ENCODE data around the gene FGD6.
A peak's percentile ranks its signal among the peaks of the same experiment; 100 is the strongest.
"Not testable (repeated sequence)": the region's sequence is repeated elsewhere in the genome, so short reads cannot be mapped to it uniquely, and the experiment has no call there.

The FGD6 gene

DNA sequence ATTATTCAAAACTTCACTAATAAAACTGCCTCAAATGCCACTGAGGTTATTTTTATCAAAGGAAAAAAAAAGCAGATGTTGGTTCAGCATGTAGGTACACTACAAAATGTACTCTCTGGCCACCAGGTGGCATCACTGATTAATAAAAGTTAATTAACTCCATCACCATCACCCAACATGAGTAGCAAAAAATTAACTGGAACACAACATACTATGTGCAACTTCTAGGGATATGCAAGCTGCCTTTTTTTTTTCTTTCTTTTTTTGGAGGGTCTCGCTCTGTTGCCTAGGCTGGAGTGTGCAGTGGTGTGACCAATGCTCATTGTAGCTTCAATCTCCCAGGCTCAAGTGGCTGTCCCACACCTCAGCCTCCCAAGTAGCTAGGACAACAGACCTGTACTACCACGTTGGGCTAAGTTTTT is 100.1 kb downstream of the FGD6 start:
- Histone ChIP-seq H3K27ac (ENCODE audit: insufficient read depth, low read length, poor library complexity, severe bottlenecking) (no peak overlapping the region), H3K4me3 (ENCODE audit: insufficient read depth, low read depth, low read length, poor library complexity, severe bottlenecking) (no peak overlapping the region), H3K4me1 (ENCODE audit: control insufficient read depth, insufficient read depth, low read length, poor library complexity, severe bottlenecking) (no peaks in the 10 kb centered on the region), H3K9me3 (ENCODE audit: control insufficient read depth, low read length) (no peaks in the 10 kb centered on the region), H3K27me3 (replicated peaks; ENCODE audit: control insufficient read depth, insufficient read depth, low read length, poor library complexity, severe bottlenecking) (no peaks in the 10 kb centered on the region), H3K36me3 (ENCODE audit: control insufficient read depth, insufficient read depth, low read length) (no peaks in the 10 kb centered on the region)
- DNase-seq, result peak; percentile 9 to 50 (median 18)

DNA sequence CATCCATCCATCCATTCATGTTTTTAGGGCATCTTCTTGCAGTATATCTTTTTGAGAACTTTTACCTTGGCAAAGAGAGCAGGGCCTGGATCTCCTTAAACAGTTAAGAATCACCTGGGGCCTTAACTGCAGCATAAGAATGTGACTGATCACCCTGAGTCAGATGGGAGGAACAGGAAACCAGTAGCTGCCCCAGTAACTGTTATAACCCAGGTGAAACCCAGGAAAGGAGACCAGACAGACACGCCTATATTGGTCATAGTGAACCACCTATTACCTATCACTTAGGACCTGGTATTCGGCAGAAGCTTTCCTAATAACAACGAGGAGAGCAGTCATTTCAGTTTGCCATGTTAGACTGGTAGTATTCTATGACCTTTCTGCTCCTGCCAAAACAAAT is 100.5 kb downstream of the FGD6 start:
- Histone ChIP-seq H3K27me3 (replicated peaks; ENCODE audit: control insufficient read depth, insufficient read depth, low read length, poor library complexity, severe bottlenecking) (no peaks in the 10 kb centered on the region), H3K9me3 (ENCODE audit: control insufficient read depth, low read length) (no peaks in the 10 kb centered on the region), H3K27ac (ENCODE audit: insufficient read depth, low read length, poor library complexity, severe bottlenecking) (no peak overlapping the region), H3K36me3 (ENCODE audit: control insufficient read depth, insufficient read depth, low read length) (no peaks in the 10 kb centered on the region), H3K4me3 (ENCODE audit: insufficient read depth, low read depth, low read length, poor library complexity, severe bottlenecking) (no peak overlapping the region), H3K4me1 (ENCODE audit: control insufficient read depth, insufficient read depth, low read length, poor library complexity, severe bottlenecking) (no peaks in the 10 kb centered on the region)
- no peak for DNase-seq

DNA sequence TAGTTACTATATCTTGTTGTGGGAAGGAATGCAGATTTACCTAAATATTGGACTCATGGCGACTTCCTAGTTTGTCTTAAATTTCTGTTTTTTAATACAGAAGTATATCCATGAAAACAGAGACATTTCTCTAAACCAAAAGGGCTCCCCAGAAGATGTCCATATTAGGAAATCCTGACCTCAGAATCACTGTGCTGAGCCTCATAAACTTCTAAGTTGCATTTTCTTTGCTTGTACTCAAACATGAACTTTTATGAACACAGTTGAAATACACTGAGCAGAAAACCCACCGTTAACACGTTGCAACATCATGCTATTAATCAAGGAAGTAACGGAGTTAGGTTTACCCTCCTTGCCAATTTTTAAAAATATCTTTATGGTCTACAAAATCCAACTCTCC is 100.9 kb downstream of the FGD6 start:
- H3K4me3 ChIP-seq (ENCODE audit: insufficient read depth, low read depth, low read length, poor library complexity, severe bottlenecking), result no peak overlapping the region
- H3K36me3 ChIP-seq (ENCODE audit: control insufficient read depth, insufficient read depth, low read length), result no peaks in the 10 kb centered on the region
- no peaks in the 10 kb centered on the region for H3K9me3 ChIP-seq (ENCODE audit: control insufficient read depth, low read length)
- H3K27ac ChIP-seq (ENCODE audit: insufficient read depth, low read length, poor library complexity, severe bottlenecking), result no peak overlapping the region
- DNase-seq, result no peak
- no peaks in the 10 kb centered on the region for H3K27me3 ChIP-seq (replicated peaks; ENCODE audit: control insufficient read depth, insufficient read depth, low read length, poor library complexity, severe bottlenecking)
- no peaks in the 10 kb centered on the region for H3K4me1 ChIP-seq (ENCODE audit: control insufficient read depth, insufficient read depth, low read length, poor library complexity, severe bottlenecking)

DNA sequence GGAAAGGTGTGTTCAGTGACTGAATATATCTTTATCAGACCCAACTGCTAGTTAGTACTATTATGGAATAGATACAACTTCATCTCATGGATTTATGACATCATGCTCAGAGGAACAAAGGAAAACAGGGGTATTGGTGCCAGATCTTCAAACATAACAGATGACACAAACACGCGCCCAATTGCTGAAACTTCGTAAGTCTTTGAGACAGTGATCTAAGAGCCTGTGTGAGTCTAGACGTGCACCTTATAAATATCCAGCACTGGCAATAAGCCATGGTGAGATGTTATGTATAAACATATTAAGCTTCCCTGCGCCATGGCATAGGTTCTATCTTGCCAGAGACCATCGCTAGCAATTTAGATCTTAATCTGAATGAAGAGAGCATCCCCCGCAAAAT is 101.6 kb downstream of the FGD6 start:
- no peaks in the 10 kb centered on the region for H3K4me1 ChIP-seq (ENCODE audit: control insufficient read depth, insufficient read depth, low read length, poor library complexity, severe bottlenecking)
- no peak overlapping the region for H3K27ac ChIP-seq (ENCODE audit: insufficient read depth, low read length, poor library complexity, severe bottlenecking)
- no peaks in the 10 kb centered on the region for H3K27me3 ChIP-seq (replicated peaks; ENCODE audit: control insufficient read depth, insufficient read depth, low read length, poor library complexity, severe bottlenecking)
- H3K36me3 ChIP-seq (ENCODE audit: control insufficient read depth, insufficient read depth, low read length), result no peaks in the 10 kb centered on the region
- H3K9me3 ChIP-seq (ENCODE audit: control insufficient read depth, low read length), result no peaks in the 10 kb centered on the region
- H3K4me3 ChIP-seq (ENCODE audit: insufficient read depth, low read depth, low read length, poor library complexity, severe bottlenecking), result no peak overlapping the region
- no peak for DNase-seq

DNA sequence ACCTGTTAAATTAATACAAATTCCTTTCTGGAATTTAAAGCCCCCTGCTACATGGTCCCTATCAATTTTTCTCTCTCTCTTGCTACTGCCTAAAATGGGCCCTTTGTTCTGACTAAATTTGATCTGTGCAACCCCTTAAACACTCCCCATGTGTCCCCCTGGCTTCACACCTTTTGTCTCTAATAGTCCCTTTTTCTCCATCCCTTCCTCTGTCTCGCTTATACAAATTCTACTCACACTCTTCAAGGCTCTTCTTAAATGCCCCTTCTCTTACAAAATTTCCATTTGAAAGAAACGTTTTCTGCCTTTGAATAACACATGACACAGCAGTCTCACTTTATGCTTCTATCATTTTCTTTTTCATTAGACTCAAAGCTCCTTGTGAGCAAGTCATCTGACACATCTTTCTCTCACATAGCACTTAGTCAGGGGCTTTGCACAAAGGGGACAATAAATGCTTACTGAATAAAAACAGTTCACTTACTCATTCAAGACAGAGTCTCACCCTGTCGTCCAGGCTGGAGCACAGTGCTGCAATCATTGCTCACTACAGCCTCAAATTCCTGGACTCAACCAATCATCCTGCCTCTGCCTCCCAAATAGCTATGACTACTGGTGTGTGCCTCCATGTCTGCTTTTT is 102.4 kb downstream of the FGD6 start:
- Histone ChIP-seq H3K27me3 (replicated peaks; ENCODE audit: control insufficient read depth, insufficient read depth, low read length, poor library complexity, severe bottlenecking) (no peaks in the 10 kb centered on the region), H3K36me3 (ENCODE audit: control insufficient read depth, insufficient read depth, low read length) (no peaks in the 10 kb centered on the region), H3K4me3 (ENCODE audit: insufficient read depth, low read depth, low read length, poor library complexity, severe bottlenecking) (no peak overlapping the region), H3K4me1 (ENCODE audit: control insufficient read depth, insufficient read depth, low read length, poor library complexity, severe bottlenecking) (no peaks in the 10 kb centered on the region), H3K9me3 (ENCODE audit: control insufficient read depth, low read length) (no peaks in the 10 kb centered on the region), H3K27ac (ENCODE audit: insufficient read depth, low read length, poor library complexity, severe bottlenecking) (no peak overlapping the region)
- no peak for DNase-seq

DNA sequence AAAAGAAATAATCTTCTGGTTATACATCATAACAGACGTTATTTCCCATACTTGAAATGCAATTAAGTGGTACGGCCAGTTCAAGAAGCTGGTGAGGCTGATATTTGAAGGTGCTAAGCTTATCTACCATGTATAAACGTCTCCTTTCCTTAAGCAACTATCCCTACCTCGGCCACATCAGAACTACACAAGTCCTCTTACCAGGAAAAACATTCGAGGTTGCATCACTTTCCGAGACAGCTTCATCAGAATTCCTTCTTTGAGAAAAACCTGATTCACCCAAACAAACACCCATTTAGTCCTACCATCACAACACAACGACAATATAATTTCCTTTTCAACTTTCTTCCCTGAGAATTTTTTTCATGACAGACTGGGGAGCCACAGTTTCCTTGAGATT is 109.9 kb downstream of the FGD6 start:
- Histone ChIP-seq H3K27me3 (replicated peaks; ENCODE audit: control insufficient read depth, insufficient read depth, low read length, poor library complexity, severe bottlenecking) (no peaks in the 10 kb centered on the region), H3K36me3 (ENCODE audit: control insufficient read depth, insufficient read depth, low read length) (no peaks in the 10 kb centered on the region)

DNA sequence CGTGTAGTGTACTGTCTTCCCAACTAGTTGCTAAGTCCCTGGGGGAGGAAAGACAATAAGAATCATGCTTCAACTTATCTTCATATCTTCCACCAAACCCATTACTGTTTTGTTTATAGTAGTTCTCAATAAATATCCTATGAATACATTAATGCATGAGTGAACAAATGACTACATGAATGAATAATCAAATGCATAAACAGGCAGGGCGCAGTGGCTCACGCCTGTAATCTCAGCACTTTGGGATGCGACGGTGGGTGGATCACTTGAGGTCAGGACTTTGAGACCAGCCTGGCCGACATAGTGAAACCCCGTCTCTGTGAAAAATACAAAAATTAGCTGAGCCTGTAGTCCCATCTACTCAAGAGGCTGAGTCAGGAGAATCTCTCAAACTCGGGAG is 111.7 kb downstream of the FGD6 start:
- Histone ChIP-seq H3K9me3 (ENCODE audit: control insufficient read depth, low read length) (no peaks in the 10 kb centered on the region), H3K4me1 (ENCODE audit: control insufficient read depth, insufficient read depth, low read length, poor library complexity, severe bottlenecking) (no peaks in the 10 kb centered on the region), H3K4me3 (ENCODE audit: insufficient read depth, low read depth, low read length, poor library complexity, severe bottlenecking) (no peak overlapping the region), H3K36me3 (ENCODE audit: control insufficient read depth, insufficient read depth, low read length) (no peaks in the 10 kb centered on the region), H3K27ac (ENCODE audit: insufficient read depth, low read length, poor library complexity, severe bottlenecking) (no peak overlapping the region), H3K27me3 (replicated peaks; ENCODE audit: control insufficient read depth, insufficient read depth, low read length, poor library complexity, severe bottlenecking) (no peaks in the 10 kb centered on the region)
- DNase-seq, result no peak

More for the DNA sequence above, 109.9 kb downstream of the FGD6 start:
- no peak for DNase-seq
- H3K4me1 ChIP-seq (ENCODE audit: control insufficient read depth, insufficient read depth, low read length, poor library complexity, severe bottlenecking), result no peaks in the 10 kb centered on the region
- H3K9me3 ChIP-seq (ENCODE audit: control insufficient read depth, low read length), result no peaks in the 10 kb centered on the region
- H3K4me3 ChIP-seq (ENCODE audit: insufficient read depth, low read depth, low read length, poor library complexity, severe bottlenecking), result no peak overlapping the region
- no peak overlapping the region for H3K27ac ChIP-seq (ENCODE audit: insufficient read depth, low read length, poor library complexity, severe bottlenecking)

DNA sequence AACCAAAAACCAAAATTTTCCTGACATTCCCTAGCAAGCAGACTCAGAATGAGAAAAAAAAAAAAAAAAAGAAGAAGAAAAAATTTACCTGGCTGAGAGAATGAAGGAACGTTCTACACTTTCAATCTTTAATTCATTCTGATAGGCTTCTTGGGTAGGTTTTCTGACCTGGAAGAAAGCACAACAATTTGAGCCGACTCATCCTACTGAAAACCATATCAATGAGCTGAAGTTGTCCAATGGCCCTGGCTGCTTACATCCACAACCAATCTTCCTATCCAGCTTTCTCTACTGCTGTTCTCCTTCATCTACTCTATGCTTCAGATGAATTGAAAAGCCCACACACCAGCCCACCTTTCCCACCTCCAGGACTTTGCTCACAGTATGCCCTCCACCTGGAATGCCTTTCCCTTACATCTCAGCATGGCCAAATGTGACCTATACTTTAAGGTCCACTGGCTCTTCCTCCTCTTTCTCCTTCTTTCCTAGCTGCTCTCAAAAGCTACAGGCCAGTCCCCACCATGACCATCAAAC is 112.3 kb downstream of the FGD6 start:
- no peak for DNase-seq
- Histone ChIP-seq H3K4me1 (ENCODE audit: control insufficient read depth, insufficient read depth, low read length, poor library complexity, severe bottlenecking) (no peaks in the 10 kb centered on the region), H3K4me3 (ENCODE audit: insufficient read depth, low read depth, low read length, poor library complexity, severe bottlenecking) (no peak overlapping the region), H3K9me3 (ENCODE audit: control insufficient read depth, low read length) (no peaks in the 10 kb centered on the region), H3K36me3 (ENCODE audit: control insufficient read depth, insufficient read depth, low read length) (no peaks in the 10 kb centered on the region), H3K27ac (ENCODE audit: insufficient read depth, low read length, poor library complexity, severe bottlenecking) (no peak overlapping the region), H3K27me3 (replicated peaks; ENCODE audit: control insufficient read depth, insufficient read depth, low read length, poor library complexity, severe bottlenecking) (no peaks in the 10 kb centered on the region)

DNA sequence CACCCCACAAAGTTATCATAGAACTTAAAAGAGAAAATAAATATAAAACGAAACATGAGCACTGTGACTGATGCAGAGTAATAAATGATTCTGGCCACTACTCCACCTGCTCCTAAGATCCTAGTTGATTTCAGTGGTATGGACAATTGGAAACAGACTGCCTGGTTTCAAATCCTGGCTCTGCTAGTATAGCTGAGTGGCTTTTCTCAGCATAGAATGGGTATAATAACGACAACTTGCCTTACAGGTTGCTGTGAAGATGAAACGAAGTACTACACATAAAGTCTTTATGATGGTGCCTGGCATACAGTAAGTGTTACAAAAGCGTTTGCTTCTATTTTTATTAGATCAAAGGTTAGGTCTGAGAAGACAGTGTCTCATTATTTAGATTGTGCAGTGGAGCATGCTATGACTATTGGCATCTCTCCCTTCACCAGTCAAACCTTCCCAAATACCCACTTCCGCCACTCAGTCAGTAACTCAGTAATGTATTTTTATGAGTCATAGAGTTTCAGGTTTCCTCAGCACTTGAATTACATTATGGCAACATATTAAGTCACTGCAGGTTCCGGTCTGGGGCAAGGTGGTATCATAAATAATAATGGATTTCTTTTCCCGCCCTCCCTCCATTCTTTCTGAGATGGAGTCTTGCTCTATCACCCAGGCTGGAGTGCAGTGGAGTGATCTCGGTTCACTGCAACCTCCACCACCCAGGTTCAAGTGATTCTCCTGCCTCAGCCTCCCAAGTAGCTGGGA is 114.2 kb downstream of the FGD6 start:
- no peaks in the 10 kb centered on the region for H3K27me3 ChIP-seq (replicated peaks; ENCODE audit: control insufficient read depth, insufficient read depth, low read length, poor library complexity, severe bottlenecking)
- H3K4me3 ChIP-seq (ENCODE audit: insufficient read depth, low read depth, low read length, poor library complexity, severe bottlenecking), result no peak overlapping the region
- H3K9me3 ChIP-seq (ENCODE audit: control insufficient read depth, low read length), result no peaks in the 10 kb centered on the region
- DNase-seq, result no peak
- no peaks in the 10 kb centered on the region for H3K4me1 ChIP-seq (ENCODE audit: control insufficient read depth, insufficient read depth, low read length, poor library complexity, severe bottlenecking)
- H3K36me3 ChIP-seq (ENCODE audit: control insufficient read depth, insufficient read depth, low read length), result no peaks in the 10 kb centered on the region
- H3K27ac ChIP-seq (ENCODE audit: insufficient read depth, low read length, poor library complexity, severe bottlenecking), result no peak overlapping the region

DNA sequence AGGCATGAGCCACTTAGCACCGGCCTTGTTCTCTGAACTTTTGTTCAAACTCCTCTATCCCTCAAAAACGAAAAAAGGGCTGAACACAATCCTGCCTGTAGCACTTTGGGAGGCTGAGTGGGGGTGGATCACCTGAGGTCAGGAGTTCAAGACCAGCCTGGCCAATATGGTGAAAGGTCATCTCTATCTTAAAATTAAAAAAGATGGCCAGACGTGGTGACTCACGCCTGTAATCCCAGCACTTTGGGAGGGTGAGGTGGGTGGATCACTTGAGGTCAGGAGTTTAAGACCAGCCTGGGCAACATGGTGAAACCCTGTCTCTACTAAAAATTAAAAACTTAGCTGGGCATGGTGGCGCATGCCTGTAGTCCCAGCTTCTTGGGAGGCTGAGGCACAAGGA is 115.3 kb downstream of the FGD6 start:
- not testable (repeated sequence) for H3K4me3 ChIP-seq (ENCODE audit: insufficient read depth, low read depth, low read length, poor library complexity, severe bottlenecking); H3K9me3 ChIP-seq (ENCODE audit: control insufficient read depth, low read length); H3K4me1 ChIP-seq (ENCODE audit: control insufficient read depth, insufficient read depth, low read length, poor library complexity, severe bottlenecking); H3K27ac ChIP-seq (ENCODE audit: insufficient read depth, low read length, poor library complexity, severe bottlenecking); H3K27me3 ChIP-seq (replicated peaks; ENCODE audit: control insufficient read depth, insufficient read depth, low read length, poor library complexity, severe bottlenecking); H3K36me3 ChIP-seq (ENCODE audit: control insufficient read depth, insufficient read depth, low read length); DNase-seq
